Neural progenitor cell (in vitro differentiated cells): ENCODE results near the gene ANKRD28. TPM values are rescaled to one million over a fixed set of nuclear protein-coding genes. Genes with fewer than 3 reads are reported as not detected.
"Not testable (repeated sequence)": the region's sequence is repeated elsewhere in the genome, so short reads cannot be mapped to it uniquely, and the experiment has no call there.

Experiments used
- DNase-seq: peaks from one replicate; pipeline ENCODE4 v3.0.0-alpha.2; 2016; ENCODE audit warnings: low spot score
- H2AFZ ChIP-seq: fragments of 200-600 bp; sonication (generic); replicated peaks from 2 replicates; pipeline ENCODE4 v1.6.1; 2016; ENCODE audit warnings: antibody characterized with exemption
- H3F3A ChIP-seq: fragments of 200-600 bp; sonication (generic); 2 replicates; pipeline ENCODE4 v1.6.1; 2016; ENCODE audit warnings: antibody characterized with exemption, low read depth
- H3K27ac ChIP-seq: fragments of 200-600 bp; sonication (generic); 2 replicates; pipeline ENCODE4 v1.5.1; 2016; ENCODE audit warnings: mild to moderate bottlenecking
- H3K27me3 ChIP-seq: fragments of 200-600 bp; sonication (generic); 2 replicates; pipeline ENCODE4 v1.6.1; 2016; ENCODE audit warnings: mild to moderate bottlenecking, moderate library complexity
- H3K36me3 ChIP-seq: fragments of 200-600 bp; sonication (generic); 2 replicates; pipeline ENCODE4 v1.5.1; 2016
- H3K4me1 ChIP-seq: fragments of 200-600 bp; sonication (generic); 2 replicates; pipeline ENCODE4 v1.6.1; 2016; ENCODE audit warnings: mixed run types
- H3K4me2 ChIP-seq: fragments of 200-600 bp; sonication (generic); 2 replicates; pipeline ENCODE4 v1.6.1; 2016
- H3K4me3 ChIP-seq: fragments of 200-600 bp; sonication (generic); 2 replicates; pipeline ENCODE4 v1.5.1; 2016
- H3K79me2 ChIP-seq: fragments of 200-600 bp; sonication (generic); 2 replicates; pipeline ENCODE4 v1.6.1; 2016; ENCODE audit warnings: low read depth
- H3K9ac ChIP-seq: fragments of 200-600 bp; sonication (generic); 2 replicates; pipeline ENCODE4 v1.6.1; 2016
- H3K9me3 ChIP-seq: fragments of 200-600 bp; sonication (generic); 2 replicates; pipeline ENCODE4 v1.5.1; 2016; ENCODE audit warnings: low read depth
- H4K20me1 ChIP-seq: fragments of 200-600 bp; sonication (generic); 2 replicates; pipeline ENCODE4 v1.6.1; 2016; ENCODE audit warnings: low read depth
- H3K27ac Mint-ChIP-seq: 3 replicates; pipeline ENCODE4 v1.8.0; 2021; ENCODE audit warnings: mixed read lengths
- H3K27me3 Mint-ChIP-seq: 2 replicates; pipeline ENCODE4 v1.8.0; 2022; ENCODE audit warnings: low read depth, mild to moderate bottlenecking, inconsistent platforms, moderate library complexity, mixed read lengths; ENCODE audit not compliant: insufficient read depth
- H3K36me3 Mint-ChIP-seq: 3 replicates; pipeline ENCODE4 v1.8.0; 2021; ENCODE audit warnings: mixed read lengths
- H3K4me1 Mint-ChIP-seq: 3 replicates; pipeline ENCODE4 v1.8.0; 2021; ENCODE audit warnings: mixed read lengths
- H3K4me3 Mint-ChIP-seq: 3 replicates; pipeline ENCODE4 v1.8.0; 2021; ENCODE audit warnings: mild to moderate bottlenecking, moderate library complexity, mixed read lengths
- H3K9me3 Mint-ChIP-seq: 3 replicates; pipeline ENCODE4 v1.8.0; 2020; ENCODE audit warnings: mixed read lengths
- CTCF ChIP-seq: fragments of 200-600 bp; sonication (generic); IDR thresholded peaks from 2 replicates; pipeline ENCODE4 v1.5.1; 2017; ENCODE audit warnings: antibody characterized with exemption, mild to moderate bottlenecking
- EZH2 ChIP-seq: fragments of 200-600 bp; sonication (generic); IDR thresholded peaks from 2 replicates; pipeline ENCODE4 v1.6.1; 2017; ENCODE audit warnings: antibody characterized with exemption, mild to moderate bottlenecking, moderate library complexity
- EZH2phosphoT487 ChIP-seq: fragments of 200-600 bp; sonication (generic); IDR thresholded peaks from 2 replicates; pipeline ENCODE4 v1.6.1; 2017; ENCODE audit warnings: antibody characterized with exemption
- total RNA-seq: library from RNA; depleted of rRNA; stranded (reverse); fragments of >200 nt; gene quantifications from 2 replicates; pipeline ENCODE4 v1.2.3, GENCODE V29; 2015; ENCODE audit warnings: low replicate concordance

The ANKRD28 gene
- total RNA-seq, 1 donor from 2014 or later, result 36.4 TPM

DNA sequence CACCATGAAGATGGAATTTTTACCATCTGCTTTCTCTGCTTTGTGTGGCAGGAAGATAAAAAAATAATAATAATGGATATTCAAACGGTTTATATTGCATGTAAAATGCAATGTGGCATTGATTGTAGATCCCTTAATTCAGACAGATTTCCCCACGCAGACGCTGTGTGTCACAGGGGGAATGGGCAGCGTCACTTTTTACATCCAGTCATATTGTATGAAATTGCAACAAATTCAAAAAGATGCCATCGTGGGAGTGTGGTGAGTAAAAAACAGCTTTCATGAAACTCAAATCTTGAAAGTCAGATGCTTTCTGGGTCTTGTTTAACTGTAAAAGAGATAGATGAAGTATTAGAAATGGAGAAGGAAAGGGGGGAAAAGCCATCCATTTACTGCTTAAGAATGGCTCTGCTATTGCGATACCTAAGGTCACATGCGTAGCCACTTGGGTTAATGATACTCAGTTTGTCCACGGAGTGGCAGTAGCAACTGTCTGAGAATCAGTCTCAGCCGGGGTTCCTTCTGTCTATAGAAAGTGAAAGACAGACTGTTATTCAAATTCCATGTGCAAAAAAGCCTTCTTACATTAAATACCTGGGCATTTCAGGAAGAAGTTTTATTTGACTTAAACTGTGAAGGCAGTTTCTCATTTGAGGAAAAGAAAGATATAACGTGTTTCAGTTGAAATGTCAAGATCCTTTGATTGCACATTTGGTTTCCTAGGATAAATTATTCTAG, 167.8 kb downstream of the ANKRD28 start:
- H2AFZ ChIP-seq, result no peak overlapping the region
- no peak overlapping the region for H3K27ac ChIP-seq
- no peaks in the 10 kb centered on the region for H4K20me1 ChIP-seq
- DNase-seq, result peak; percentile 81
- no peaks in the 10 kb centered on the region for H3K27me3 Mint-ChIP-seq
- peaks cover 5% of the 10 kb centered on the region for H3F3A ChIP-seq
- H3K4me1 Mint-ChIP-seq, result peaks cover 36% of the 10 kb centered on the region
- no peak overlapping the region for H3K27ac Mint-ChIP-seq
- no peaks in the 10 kb centered on the region for H3K36me3 ChIP-seq
- TF ChIP-seq EZH2, result no peak
- peak; percentile 75 for TF ChIP-seq CTCF
- H3K9ac ChIP-seq, result no peak overlapping the region
- no peaks in the 10 kb centered on the region for H3K27me3 ChIP-seq
- no peak overlapping the region for H3K4me2 ChIP-seq
- H3K4me3 ChIP-seq, result no peak overlapping the region
- H3K79me2 ChIP-seq, result no peaks in the 10 kb centered on the region
- H3K4me3 Mint-ChIP-seq, result no peak overlapping the region
- peaks cover 2% of the 10 kb centered on the region for H3K36me3 Mint-ChIP-seq
- H3K9me3 ChIP-seq, result no peaks in the 10 kb centered on the region
- no peaks in the 10 kb centered on the region for H3K9me3 Mint-ChIP-seq
- H3K4me1 ChIP-seq, result peaks cover 13% of the 10 kb centered on the region

DNA sequence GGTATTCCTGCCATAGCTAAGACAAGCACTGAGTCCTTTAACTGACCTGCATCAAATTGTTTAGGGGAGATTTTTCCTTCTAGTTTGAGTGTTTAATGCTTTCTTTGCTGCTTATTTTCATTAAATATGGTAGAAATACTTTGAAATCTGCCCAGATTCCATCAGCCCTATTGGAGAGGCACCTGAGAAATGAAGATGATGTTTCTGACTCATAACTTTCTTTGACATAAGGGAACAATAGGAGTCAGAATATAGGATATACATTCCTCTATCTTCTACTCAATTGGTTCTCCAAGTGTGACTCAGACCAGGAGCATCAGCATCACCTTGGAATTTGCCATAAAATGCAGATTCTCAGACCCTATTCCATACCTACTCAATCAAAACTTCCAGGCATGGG, 168.8 kb downstream of the ANKRD28 start:
- Mint-ChIP-seq H3K9me3 (no peaks in the 10 kb centered on the region), H3K36me3 (peaks cover 2% of the 10 kb centered on the region), H3K4me3 (no peak overlapping the region), H3K4me1 (peaks cover 29% of the 10 kb centered on the region), H3K27ac (no peak overlapping the region), H3K27me3 (no peaks in the 10 kb centered on the region)
- Histone ChIP-seq H3K27ac (no peak overlapping the region), H3K79me2 (no peaks in the 10 kb centered on the region), H4K20me1 (no peaks in the 10 kb centered on the region), H2AFZ (no peak overlapping the region), H3K4me3 (no peak overlapping the region), H3K4me1 (peaks cover 13% of the 10 kb centered on the region), H3K27me3 (no peaks in the 10 kb centered on the region), H3K36me3 (no peaks in the 10 kb centered on the region), H3K9ac (no peak overlapping the region), H3K4me2 (no peak overlapping the region), H3F3A (peaks cover 5% of the 10 kb centered on the region), H3K9me3 (no peaks in the 10 kb centered on the region)
- DNase-seq, result no peak
- no peak for TF ChIP-seq CTCF
- TF ChIP-seq EZH2phosphoT487, result no peak
- TF ChIP-seq EZH2, result no peak

DNA sequence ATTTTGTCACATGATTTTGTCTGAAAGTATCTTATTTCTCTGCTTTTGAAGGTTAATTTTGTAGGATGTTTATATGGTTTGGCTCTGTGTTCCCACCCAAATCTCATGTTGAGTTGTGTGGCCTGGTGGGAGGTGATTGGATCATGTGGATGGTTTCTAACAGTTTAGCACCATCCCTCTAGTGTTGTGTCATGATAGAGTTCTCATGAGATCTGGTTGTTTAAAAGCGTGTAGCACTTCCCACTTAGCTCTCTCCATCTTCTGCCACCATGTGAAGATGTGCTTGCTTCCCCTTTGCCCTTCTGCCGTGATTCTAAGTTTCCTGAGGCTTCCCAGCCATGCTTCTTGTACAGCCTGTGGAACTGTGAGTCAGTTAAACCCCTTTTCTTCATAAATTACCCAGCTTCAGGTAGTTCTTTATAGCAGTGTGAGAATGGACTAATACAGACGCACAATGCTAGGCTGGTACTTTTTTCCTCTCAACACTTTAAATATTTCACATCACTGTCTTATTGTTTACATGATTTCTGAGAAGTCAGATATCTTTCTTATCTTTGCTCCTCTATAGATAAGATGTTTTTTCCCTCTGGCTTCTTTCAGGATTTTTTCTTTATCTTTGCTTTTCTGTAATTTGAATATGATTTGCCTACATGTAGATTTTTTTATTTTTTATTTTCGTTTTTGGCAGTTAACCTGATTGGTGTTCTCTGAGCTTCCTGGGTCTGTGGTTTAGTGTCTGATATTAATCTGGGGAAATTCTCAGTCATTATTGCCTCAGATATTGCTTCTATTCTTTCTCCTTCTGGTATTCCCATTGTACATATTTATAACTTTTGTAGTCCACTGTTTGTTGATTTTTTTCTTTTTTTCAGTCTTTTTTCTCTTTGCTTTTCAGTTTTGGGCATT, 174.0 kb downstream of the ANKRD28 start:
- H3K36me3 Mint-ChIP-seq, result peaks cover 10% of the 10 kb centered on the region
- no peaks in the 10 kb centered on the region for H3K79me2 ChIP-seq
- DNase-seq, result no peak

DNA sequence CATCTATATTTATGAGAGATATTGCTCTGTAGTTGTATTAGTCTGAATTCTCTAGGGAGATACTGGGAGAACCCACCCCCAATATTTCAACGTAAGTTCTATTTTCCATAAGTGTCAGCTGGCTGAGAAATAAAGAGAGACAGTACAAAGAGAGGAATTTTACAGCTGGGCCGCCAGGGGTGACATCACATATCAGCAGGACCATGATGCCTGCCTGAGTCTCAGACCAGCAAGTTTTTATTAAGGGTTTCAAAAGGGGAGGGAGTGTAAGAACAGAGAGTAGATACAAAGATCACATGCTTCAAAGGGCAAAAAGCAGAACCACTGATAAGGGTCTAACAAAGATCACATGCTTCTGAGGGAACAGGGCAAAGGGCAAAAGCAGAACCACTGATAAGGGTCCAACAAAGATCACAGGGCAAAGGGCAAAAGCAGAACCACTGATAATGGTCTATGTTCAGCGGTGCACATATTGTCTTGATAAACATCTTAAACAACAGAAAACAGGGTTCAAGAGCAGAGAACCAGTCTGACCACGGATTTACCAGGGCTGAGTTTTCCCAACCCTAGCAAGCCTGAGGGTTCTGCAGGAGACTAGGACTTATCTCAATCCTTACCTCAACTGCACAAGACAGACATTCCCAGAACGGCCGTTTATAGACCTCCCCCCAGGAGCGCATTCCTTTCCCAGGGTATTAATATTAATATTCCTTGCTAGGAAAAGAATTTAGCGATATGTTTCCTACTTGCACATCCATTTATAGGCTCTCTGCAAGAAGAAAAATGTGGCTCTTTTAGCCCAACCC, 177.9 kb downstream of the ANKRD28 start:
- not testable (repeated sequence) for H3K27me3 ChIP-seq, H3K4me3 Mint-ChIP-seq, H3K9me3 ChIP-seq, H3K4me1 ChIP-seq, H3K79me2 ChIP-seq, H3K36me3 Mint-ChIP-seq, H2AFZ ChIP-seq, H3K27ac ChIP-seq, DNase-seq, H3K4me3 ChIP-seq, H4K20me1 ChIP-seq, H3F3A ChIP-seq, H3K27ac Mint-ChIP-seq, H3K4me1 Mint-ChIP-seq, H3K27me3 Mint-ChIP-seq, H3K36me3 ChIP-seq, H3K4me2 ChIP-seq, H3K9ac ChIP-seq
- H3K9me3 Mint-ChIP-seq, result peaks cover 20% of the 10 kb centered on the region

More for the DNA sequence above, 174.0 kb downstream of the ANKRD28 start:
- Histone ChIP-seq H3K9ac (no peak overlapping the region), H3F3A (no peaks in the 10 kb centered on the region), H3K4me2 (no peak overlapping the region), H4K20me1 (no peaks in the 10 kb centered on the region), H3K4me1 (no peaks in the 10 kb centered on the region), H3K27ac (no peak overlapping the region), H2AFZ (no peak overlapping the region), H3K27me3 (no peaks in the 10 kb centered on the region), H3K4me3 (no peak overlapping the region), H3K36me3 (no peaks in the 10 kb centered on the region), H3K9me3 (peaks cover 6% of the 10 kb centered on the region)
- no peaks in the 10 kb centered on the region for H3K4me1 Mint-ChIP-seq
- H3K4me3 Mint-ChIP-seq, result no peak overlapping the region
- no peak for TF ChIP-seq EZH2phosphoT487
- no peak for TF ChIP-seq CTCF
- no peak for TF ChIP-seq EZH2
- no peak overlapping the region for H3K27ac Mint-ChIP-seq
- H3K27me3 Mint-ChIP-seq, result no peaks in the 10 kb centered on the region
- peaks cover 20% of the 10 kb centered on the region for H3K9me3 Mint-ChIP-seq
